HG03439 (cell line): ENCODE measurements around the gene SMCHD1.
"Not testable (repeated sequence)": the region's sequence is repeated elsewhere in the genome, so short reads cannot be mapped to it uniquely, and the experiment has no call there.

Experiments used
- ATAC-seq: cut with Tn5 transposase; IDR thresholded peaks from one replicate; pipeline ENCODE4 v1.9.1; 2021; ENCODE audit warnings: mild to moderate bottlenecking, moderate library complexity; ENCODE audit not compliant: unreplicated experiment

SMCHD1 gene

GRCh38 chr18:2656981-2657512, 1.5 kb downstream of the SMCHD1 start:
- no peak for ATAC-seq

GRCh38 chr18:2657788-2658458, 2.4 kb downstream of the SMCHD1 start:
- ATAC-seq, result no peak

- not testable (repeated sequence) for ATAC-seq
Observed at GRCh38 chr18:2660849-2661248, 5.3 kb downstream of the SMCHD1 start.

GRCh38 chr18:2662288-2662687, 6.8 kb downstream of the SMCHD1 start:
- ATAC-seq, result not testable (repeated sequence)

GRCh38 chr18:2662990-2663389, 7.5 kb downstream of the SMCHD1 start:
- no peak for ATAC-seq

- ATAC-seq, result no peak
Observed at GRCh38 chr18:2672410-2672809, 16.9 kb downstream of the SMCHD1 start.

GRCh38 chr18:2672872-2673271, 17.3 kb downstream of the SMCHD1 start:
- ATAC-seq, result no peak

- ATAC-seq, result not testable (repeated sequence)
Observed at GRCh38 chr18:2678933-2679332, 23.4 kb downstream of the SMCHD1 start.

- ATAC-seq, result no peak
Observed at GRCh38 chr18:2680216-2680792, 24.8 kb downstream of the SMCHD1 start.

- ATAC-seq, result no peak
Observed at GRCh38 chr18:2681993-2682603, 26.6 kb downstream of the SMCHD1 start.

GRCh38 chr18:2683055-2683454, 27.5 kb downstream of the SMCHD1 start:
- ATAC-seq, result no peak

GRCh38 chr18:2686349-2686968, 30.9 kb downstream of the SMCHD1 start:
- no peak for ATAC-seq

- ATAC-seq, result no peak
Observed at GRCh38 chr18:2687390-2688001, 32.0 kb downstream of the SMCHD1 start.

GRCh38 chr18:2692508-2692907, 37.0 kb downstream of the SMCHD1 start:
- no peak for ATAC-seq

GRCh38 chr18:2697184-2697583, 41.7 kb downstream of the SMCHD1 start:
- ATAC-seq, result no peak

GRCh38 chr18:2699001-2699400, 43.5 kb downstream of the SMCHD1 start:
- no peak for ATAC-seq

- ATAC-seq, result no peak
Observed at GRCh38 chr18:2704541-2704940, 49.0 kb downstream of the SMCHD1 start.

- no peak for ATAC-seq
Observed at GRCh38 chr18:2706903-2707302, 51.4 kb downstream of the SMCHD1 start.

GRCh38 chr18:2707551-2708168, 52.1 kb downstream of the SMCHD1 start:
- no peak for ATAC-seq

- ATAC-seq, result no peak
Observed at GRCh38 chr18:2709316-2709715, 53.8 kb downstream of the SMCHD1 start.

GRCh38 chr18:2714140-2714539, 58.6 kb downstream of the SMCHD1 start:
- ATAC-seq, result no peak
